Neural cell (in vitro differentiated cells): Measurements from ENCODE around the gene PCCA. TPM values are rescaled to one million over a fixed set of nuclear protein-coding genes. Genes with fewer than 3 reads are reported as not detected.

Source experiments
- H2AFZ ChIP-seq: fragments of 200-600, 300-800 bp; sonication (generic), shearing (Covaris generic); 2 replicates; pipeline ENCODE4 v1.6.0; 2014; ENCODE audit warnings: low read depth, mild to moderate bottlenecking, antibody characterized with exemption, low read length, moderate library complexity
- H3F3A ChIP-seq: fragments of 200-600 bp; shearing (Covaris generic); 2 replicates; pipeline ENCODE4 v1.6.1; 2016; ENCODE audit warnings: mild to moderate bottlenecking, moderate library complexity, mixed read lengths, antibody characterized with exemption, low read length; ENCODE audit not compliant: insufficient read depth, poor library complexity, severe bottlenecking
- H3K27ac ChIP-seq: fragments of 200-600, 300-800 bp; sonication (generic), shearing (Covaris generic); 2 replicates; pipeline ENCODE4 v1.5.1; 2014; ENCODE audit warnings: mild to moderate bottlenecking, low read length, moderate library complexity
- H3K27me3 ChIP-seq: fragments of 300-800, 200-600 bp; sonication (generic), shearing (Covaris generic); 2 replicates; pipeline ENCODE4 v1.6.0; 2014; ENCODE audit warnings: mild to moderate bottlenecking, low read depth, low read length, moderate library complexity; ENCODE audit not compliant: insufficient read depth
- H3K36me3 ChIP-seq: fragments of 300-800, 200-600 bp; sonication (generic), shearing (Covaris generic); 2 replicates; pipeline ENCODE4 v1.5.1; 2014; ENCODE audit warnings: mild to moderate bottlenecking, antibody characterized with exemption, low read length, moderate library complexity; ENCODE audit not compliant: insufficient read depth
- H3K4me2 ChIP-seq: fragments of 300-800, 200-600 bp; sonication (generic), shearing (Covaris generic); 2 replicates; pipeline ENCODE4 v1.6.0; 2014; ENCODE audit warnings: mild to moderate bottlenecking, low read length
- H3K4me3 ChIP-seq: fragments of 300-800, 200-600 bp; sonication (generic), shearing (Covaris generic); 2 replicates; pipeline ENCODE4 v1.5.1; 2014; ENCODE audit warnings: mild to moderate bottlenecking, low read length, moderate library complexity
- H3K79me2 ChIP-seq: fragments of 200-600 bp; shearing (Covaris generic); replicated peaks from 2 replicates; pipeline ENCODE4 v1.6.0; 2014; ENCODE audit warnings: mild to moderate bottlenecking, low read length, moderate library complexity; ENCODE audit not compliant: insufficient read depth
- H3K9ac ChIP-seq: fragments of 300-800, 200-600 bp; sonication (generic), shearing (Covaris generic); 2 replicates; pipeline ENCODE4 v1.6.1; 2016; ENCODE audit warnings: mild to moderate bottlenecking, low read length, mixed read lengths
- H3K9me2 ChIP-seq: fragments of 200-600 bp; shearing (Covaris generic); 2 replicates; pipeline ENCODE4 v1.6.1; 2016; ENCODE audit warnings: mild to moderate bottlenecking, low read length, mixed read lengths; ENCODE audit not compliant: insufficient read depth
- H3K9me3 ChIP-seq: fragments of 200-600, 300-800 bp; sonication (generic), shearing (Covaris generic); 2 replicates; pipeline ENCODE4 v1.6.1; 2016; ENCODE audit warnings: mild to moderate bottlenecking, mixed run types, low read length, moderate library complexity, mixed read lengths
- H4K20me1 ChIP-seq: fragments of 200-600 bp; shearing (Covaris generic); 2 replicates; pipeline ENCODE4 v1.6.1; 2016; ENCODE audit warnings: mild to moderate bottlenecking, mixed run types; ENCODE audit not compliant: insufficient read depth
- CTCF ChIP-seq: fragments of 450-650 bp; IDR thresholded peaks from 2 replicates; pipeline ENCODE4 v1.5.1; 2014; ENCODE audit warnings: antibody characterized with exemption, mild to moderate bottlenecking, moderate library complexity; ENCODE audit not compliant: poor library complexity, severe bottlenecking
- EP300 ChIP-seq: fragments of 450-650 bp; conservative IDR thresholded peaks from 2 replicates; pipeline ENCODE4 v1.6.1; 2014; ENCODE audit warnings: antibody characterized with exemption, mild to moderate bottlenecking, moderate library complexity; ENCODE audit not compliant: poor library complexity, severe bottlenecking
- MXI1 ChIP-seq: fragments of 450-650 bp; conservative IDR thresholded peaks from 2 replicates; pipeline ENCODE4 v1.6.1; 2014; ENCODE audit warnings: antibody characterized with exemption, mild to moderate bottlenecking; ENCODE audit not compliant: poor library complexity, severe bottlenecking
- RAD21 ChIP-seq: fragments of 450-650 bp; conservative IDR thresholded peaks from 2 replicates; pipeline ENCODE4 v1.6.1; 2014; ENCODE audit warnings: antibody characterized with exemption, mild to moderate bottlenecking, moderate library complexity
- SMC3 ChIP-seq: fragments of 450-650 bp; conservative IDR thresholded peaks from 2 replicates; pipeline ENCODE4 v1.6.1; 2014; ENCODE audit warnings: antibody characterized with exemption, mild to moderate bottlenecking, moderate library complexity; ENCODE audit not compliant: poor library complexity
- TAF1 ChIP-seq: IDR thresholded peaks from 2 replicates; pipeline ENCODE4 v1.6.1; 2012; ENCODE audit warnings: low read depth
- polyA plus RNA-seq: library from polyadenylated mRNA; depleted of rRNA; stranded (reverse); fragments of >200 nt; gene quantifications from 2 replicates; pipeline ENCODE4 v1.2.3, GENCODE V29; 2014
- TF ChIP-seq, protein P1 (sequence below): IDR thresholded peaks from 2 replicates; pipeline ENCODE4 v1.6.1; 2012; ENCODE audit warnings: borderline replicate concordance

PCCA gene
- polyA plus RNA-seq, 1 donor from 2014 or later = 17.0 TPM

GRCh38 chr13:100269837-100270236 lies 180.9 kb downstream of the PCCA start:
- H3F3A ChIP-seq = no peaks in the 10 kb centered on the region
- no peak overlapping the region for H3K27ac ChIP-seq
- H3K9me3 ChIP-seq = no peaks in the 10 kb centered on the region
- H3K4me3 ChIP-seq = no peak overlapping the region
- no peaks in the 10 kb centered on the region for H3K9me2 ChIP-seq
- H4K20me1 ChIP-seq = no peaks in the 10 kb centered on the region
- no peaks in the 10 kb centered on the region for H3K79me2 ChIP-seq
- H3K27me3 ChIP-seq = no peaks in the 10 kb centered on the region
- H3K9ac ChIP-seq = no peak overlapping the region
- no peaks in the 10 kb centered on the region for H3K36me3 ChIP-seq
- TF ChIP-seq MXI1 = no peak
- TF ChIP-seq CTCF = no peak
- TF ChIP-seq EP300 = no peak
- TF ChIP-seq, protein P1, sequence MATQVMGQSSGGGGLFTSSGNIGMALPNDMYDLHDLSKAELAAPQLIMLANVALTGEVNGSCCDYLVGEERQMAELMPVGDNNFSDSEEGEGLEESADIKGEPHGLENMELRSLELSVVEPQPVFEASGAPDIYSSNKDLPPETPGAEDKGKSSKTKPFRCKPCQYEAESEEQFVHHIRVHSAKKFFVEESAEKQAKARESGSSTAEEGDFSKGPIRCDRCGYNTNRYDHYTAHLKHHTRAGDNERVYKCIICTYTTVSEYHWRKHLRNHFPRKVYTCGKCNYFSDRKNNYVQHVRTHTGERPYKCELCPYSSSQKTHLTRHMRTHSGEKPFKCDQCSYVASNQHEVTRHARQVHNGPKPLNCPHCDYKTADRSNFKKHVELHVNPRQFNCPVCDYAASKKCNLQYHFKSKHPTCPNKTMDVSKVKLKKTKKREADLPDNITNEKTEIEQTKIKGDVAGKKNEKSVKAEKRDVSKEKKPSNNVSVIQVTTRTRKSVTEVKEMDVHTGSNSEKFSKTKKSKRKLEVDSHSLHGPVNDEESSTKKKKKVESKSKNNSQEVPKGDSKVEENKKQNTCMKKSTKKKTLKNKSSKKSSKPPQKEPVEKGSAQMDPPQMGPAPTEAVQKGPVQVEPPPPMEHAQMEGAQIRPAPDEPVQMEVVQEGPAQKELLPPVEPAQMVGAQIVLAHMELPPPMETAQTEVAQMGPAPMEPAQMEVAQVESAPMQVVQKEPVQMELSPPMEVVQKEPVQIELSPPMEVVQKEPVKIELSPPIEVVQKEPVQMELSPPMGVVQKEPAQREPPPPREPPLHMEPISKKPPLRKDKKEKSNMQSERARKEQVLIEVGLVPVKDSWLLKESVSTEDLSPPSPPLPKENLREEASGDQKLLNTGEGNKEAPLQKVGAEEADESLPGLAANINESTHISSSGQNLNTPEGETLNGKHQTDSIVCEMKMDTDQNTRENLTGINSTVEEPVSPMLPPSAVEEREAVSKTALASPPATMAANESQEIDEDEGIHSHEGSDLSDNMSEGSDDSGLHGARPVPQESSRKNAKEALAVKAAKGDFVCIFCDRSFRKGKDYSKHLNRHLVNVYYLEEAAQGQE = no peak
- no peak for TF ChIP-seq SMC3
- H3K4me2 ChIP-seq = no peak overlapping the region
- H2AFZ ChIP-seq = no peak overlapping the region

DNA sequence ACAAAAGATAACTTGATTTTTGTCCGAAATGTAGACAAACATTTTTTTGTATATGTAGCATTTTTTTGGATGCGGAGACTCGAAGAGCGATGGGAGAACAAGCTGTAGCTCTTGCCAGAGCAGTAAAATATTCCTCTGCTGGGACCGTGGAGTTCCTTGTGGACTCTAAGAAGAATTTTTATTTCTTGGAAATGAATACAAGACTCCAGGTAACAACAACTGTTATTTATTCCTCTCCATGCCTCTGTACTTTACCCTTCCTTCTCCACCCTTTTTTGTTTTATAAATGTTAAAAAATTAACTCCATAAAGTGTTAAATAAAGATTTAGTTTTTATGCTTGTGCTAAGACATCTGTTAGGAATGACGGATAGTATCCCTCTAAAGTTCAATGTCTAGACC lies 184.2 kb downstream of the PCCA start:
- Histone ChIP-seq H3K4me3 (no peak overlapping the region), H3F3A (no peaks in the 10 kb centered on the region), H3K4me2 (no peak overlapping the region), H3K27ac (no peak overlapping the region), H3K79me2 (no peaks in the 10 kb centered on the region), H2AFZ (no peak overlapping the region), H4K20me1 (no peaks in the 10 kb centered on the region), H3K9me2 (no peaks in the 10 kb centered on the region), H3K9ac (no peak overlapping the region), H3K9me3 (no peaks in the 10 kb centered on the region), H3K36me3 (no peaks in the 10 kb centered on the region), H3K27me3 (no peaks in the 10 kb centered on the region)
- TF ChIP-seq TAF1 = no peak
- no peak for TF ChIP-seq RAD21

- Histone ChIP-seq H3F3A (no peaks in the 10 kb centered on the region), H2AFZ (no peak overlapping the region), H3K9ac (no peak overlapping the region), H3K27ac (no peak overlapping the region), H3K36me3 (no peaks in the 10 kb centered on the region), H3K79me2 (no peaks in the 10 kb centered on the region), H3K27me3 (no peaks in the 10 kb centered on the region), H3K9me2 (no peaks in the 10 kb centered on the region), H4K20me1 (no peaks in the 10 kb centered on the region), H3K4me2 (no peak overlapping the region), H3K4me3 (no peak overlapping the region), H3K9me3 (no peaks in the 10 kb centered on the region)
- TF ChIP-seq MXI1 = no peak
These were observed 184.7 kb downstream of the PCCA start for GRCh38 chr13:100273552-100273951.
